GM23248 (cell line): ENCODE results near the gene FHL2. TPM values are rescaled to one million over a fixed set of nuclear protein-coding genes. Genes with fewer than 3 reads are reported as not detected.

Source experiments
- DNase-seq: peaks from one replicate; pipeline ENCODE4 v3.0.0-alpha.2; 2015
- H2AFZ ChIP-seq: fragments of 200-600 bp; sonication (generic); 2 replicates; pipeline ENCODE4 v1.6.1; 2016; ENCODE audit warnings: antibody characterized with exemption
- H3F3A ChIP-seq: fragments of 200-600 bp; sonication (generic); 2 replicates; pipeline ENCODE4 v1.6.1; 2016; ENCODE audit warnings: mild to moderate bottlenecking, antibody characterized with exemption, mixed run types; ENCODE audit not compliant: insufficient read depth
- H3K27ac ChIP-seq: fragments of 200-600 bp; sonication (generic); 2 replicates; pipeline ENCODE4 v1.5.1; 2016; ENCODE audit warnings: mild to moderate bottlenecking
- H3K27me3 ChIP-seq: fragments of 200-600 bp; sonication (generic); replicated peaks from 2 replicates; pipeline ENCODE4 v1.6.1; 2016; ENCODE audit warnings: mild to moderate bottlenecking; ENCODE audit not compliant: insufficient read depth
- H3K36me3 ChIP-seq: fragments of 200-600 bp; sonication (generic); 2 replicates; pipeline ENCODE4 v1.6.1; 2016; ENCODE audit warnings: low read depth, mild to moderate bottlenecking
- H3K4me1 ChIP-seq: fragments of 200-600 bp; sonication (generic); 2 replicates; pipeline ENCODE4 v1.6.1; 2016; ENCODE audit warnings: mild to moderate bottlenecking; ENCODE audit not compliant: insufficient read depth
- H3K4me2 ChIP-seq: fragments of 200-600 bp; sonication (generic); one replicate; pipeline ENCODE4 v1.6.1; 2016; ENCODE audit warnings: mild to moderate bottlenecking; ENCODE audit not compliant: unreplicated experiment
- H3K4me3 ChIP-seq: fragments of 200-600 bp; sonication (generic); 2 replicates; pipeline ENCODE4 v1.5.1; 2016; ENCODE audit warnings: mild to moderate bottlenecking
- H3K79me2 ChIP-seq: fragments of 200-600 bp; sonication (generic); 2 replicates; pipeline ENCODE4 v1.6.1; 2016; ENCODE audit warnings: mild to moderate bottlenecking; ENCODE audit not compliant: insufficient read depth
- H3K9ac ChIP-seq: fragments of 200-600 bp; sonication (generic); 2 replicates; pipeline ENCODE4 v1.6.1; 2016; ENCODE audit warnings: mild to moderate bottlenecking
- H3K9me2 ChIP-seq: fragments of 200-600 bp; sonication (generic); 2 replicates; pipeline ENCODE4 v1.6.1; 2016; ENCODE audit warnings: mixed run types, mild to moderate bottlenecking, moderate library complexity; ENCODE audit not compliant: insufficient read depth
- H3K9me3 ChIP-seq: fragments of 200-600 bp; sonication (generic); one replicate; pipeline ENCODE4 v1.6.1; 2017; ENCODE audit warnings: low read depth
- H4K20me1 ChIP-seq: fragments of 200-600 bp; sonication (generic); 2 replicates; pipeline ENCODE4 v1.6.0; 2016; ENCODE audit not compliant: insufficient read depth
- EZH2 ChIP-seq: fragments of 200-600 bp; sonication (generic); IDR thresholded peaks from 2 replicates; pipeline ENCODE4 v1.6.1; 2018; ENCODE audit warnings: antibody characterized with exemption, mild to moderate bottlenecking; ENCODE audit not compliant: insufficient read depth, poor library complexity, severe bottlenecking
- EZH2phosphoT487 ChIP-seq: fragments of 200-600 bp; sonication (generic); IDR thresholded peaks from 2 replicates; pipeline ENCODE4 v1.6.1; 2018; ENCODE audit warnings: antibody characterized with exemption, moderate library complexity, mild to moderate bottlenecking, low read depth; ENCODE audit not compliant: insufficient read depth
- WGBS, 2 experiments: methylation state at CpG; one replicate each; pipeline ENCODE4 v1.1.6; 2015 to 2017; ENCODE audit warnings: low lambda C conversion rate in 2 of 2, low coverage in 1 of 2; ENCODE audit errors: missing lambda C conversion rate in 2 of 2; 5-methylcytosine and 5-hydroxymethylcytosine counted together
- in situ Hi-C: fragments of 300-500 bp; cut with MboI; formaldehyde crosslinking; loops from 2 replicates; pipeline ENCODE4 v1.15.0; 2020
- polyA plus RNA-seq: library from polyadenylated mRNA; unstranded; fragments of >200 nt; fragmentation: Nextera tagmentation; extraction: Ambion mirVana; gene quantifications from 2 replicates; pipeline ENCODE4 v1.2.1, GENCODE V29; 2016
- total RNA-seq: library from RNA; depleted of rRNA; stranded (reverse); fragments of >200 nt; shearing (Covaris generic); gene quantifications from 2 replicates; pipeline ENCODE4 v1.2.3, GENCODE V29; 2014

The FHL2 gene
- total and polyA plus RNA-seq, 2 experiments from 2014 or later = 404 to 598 TPM

GRCh38 chr2:105432044-105432399, 33.2 kb upstream of the FHL2 start:
- Histone ChIP-seq H3K4me1 (peaks cover 8% of the 10 kb centered on the region; the same call in 1 of the 2 replicates), H3K9ac (no peak overlapping the region), H3K79me2 (no peaks in the 10 kb centered on the region), H3K27me3 (no peaks in the 10 kb centered on the region), H3K4me3 (no peak overlapping the region), H2AFZ (no peak overlapping the region), H3F3A (0 out of 2 replicates have a peak, but pooled peaks cover 4% of the 10 kb centered on the region), H3K27ac (no peak overlapping the region), H3K4me2 (no peak overlapping the region), H4K20me1 (no peaks in the 10 kb centered on the region), H3K9me2 (no peaks in the 10 kb centered on the region), H3K9me3 (no peaks in the 10 kb centered on the region), H3K36me3 (no peaks in the 10 kb centered on the region)
- no peak for DNase-seq
- 3 to 17% methylated on average over 2 of the region's 2 CpGs for WGBS, 2 experiments
- in situ Hi-C loops = no loop called here
- TF ChIP-seq EZH2 (no peak), EZH2phosphoT487 (no peak)

- TF ChIP-seq EZH2 = no peak
- no peak for TF ChIP-seq EZH2phosphoT487
These were observed 32.7 kb upstream of the FHL2 start for GRCh38 chr2:105431367-105432043.

DNA sequence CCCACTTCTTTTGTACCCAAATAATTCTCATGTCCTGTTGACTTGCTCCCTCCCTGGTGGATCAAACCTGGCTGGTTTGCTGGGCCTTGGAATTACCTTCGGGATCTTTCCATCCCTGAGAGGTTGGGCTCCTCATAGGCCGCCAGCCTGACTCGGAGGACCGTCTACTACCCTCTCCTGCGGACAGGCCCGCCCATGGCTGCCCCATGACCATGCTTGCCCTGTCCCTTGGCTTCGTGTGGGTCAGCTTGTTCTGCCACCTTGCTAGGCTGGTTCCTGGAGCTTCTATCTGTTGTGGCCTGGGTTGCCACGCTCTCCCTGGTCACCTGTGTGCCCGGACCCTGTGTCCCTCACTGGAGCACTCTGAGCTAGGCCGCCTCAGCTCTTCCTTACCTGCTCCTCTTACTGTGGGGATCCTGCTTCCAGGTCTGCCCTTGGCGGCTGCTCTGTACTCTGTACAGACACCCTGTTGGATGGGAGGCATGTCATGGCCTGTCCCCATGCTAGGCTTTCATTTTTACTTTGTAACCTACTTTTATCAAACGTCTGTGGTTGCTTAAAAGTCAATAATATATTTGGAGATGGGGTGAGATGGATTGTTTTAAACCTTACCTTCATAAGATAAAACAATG, 29.7 kb upstream of the FHL2 start:
- Histone ChIP-seq H3K36me3 (no peaks in the 10 kb centered on the region), H3K4me1 (peaks cover 8% of the 10 kb centered on the region; the same call in 1 of the 2 replicates), H3K4me2 (no peak overlapping the region), H3K27me3 (no peaks in the 10 kb centered on the region), H3K9me2 (no peaks in the 10 kb centered on the region), H2AFZ (no peak overlapping the region), H3K27ac (no peak overlapping the region), H3F3A (0 out of 2 replicates have a peak, but pooled peaks cover 4% of the 10 kb centered on the region), H3K9me3 (no peaks in the 10 kb centered on the region), H3K9ac (no peak overlapping the region), H3K4me3 (no peak overlapping the region), H3K79me2 (no peaks in the 10 kb centered on the region), H4K20me1 (no peaks in the 10 kb centered on the region)
- in situ Hi-C loops = no loop called here
- DNase-seq = no peak
- 78 to 87% methylated on average over 12 of the region's 12 CpGs for WGBS, 2 experiments
- TF ChIP-seq EZH2phosphoT487 = no peak
- no peak for TF ChIP-seq EZH2

More at GRCh38 chr2:105431367-105432043, 32.7 kb upstream of the FHL2 start:
- no peak overlapping the region for H3K9ac ChIP-seq
- no peak overlapping the region for H3K4me3 ChIP-seq
- no peaks in the 10 kb centered on the region for H3K27me3 ChIP-seq
- H3K79me2 ChIP-seq = no peaks in the 10 kb centered on the region
- in situ Hi-C loops = no loop called here
- no peak overlapping the region for H3K27ac ChIP-seq
- peaks cover 8% of the 10 kb centered on the region; the same call in 1 of the 2 replicates for H3K4me1 ChIP-seq
- peak; percentile 40 for DNase-seq
- H4K20me1 ChIP-seq = no peaks in the 10 kb centered on the region
- no peak overlapping the region for H2AFZ ChIP-seq
- H3K9me3 ChIP-seq = no peaks in the 10 kb centered on the region
- no peak overlapping the region for H3K4me2 ChIP-seq
- no peaks in the 10 kb centered on the region for H3K36me3 ChIP-seq
- H3F3A ChIP-seq = 0 out of 2 replicates have a peak, but pooled peaks cover 4% of the 10 kb centered on the region
- H3K9me2 ChIP-seq = no peaks in the 10 kb centered on the region
- 21 to 27% methylated on average over 4 of the region's 4 CpGs for WGBS, 2 experiments

GRCh38 chr2:105427485-105427884, 28.6 kb upstream of the FHL2 start:
- Histone ChIP-seq H3K79me2 (no peaks in the 10 kb centered on the region), H3K9me2 (no peaks in the 10 kb centered on the region), H2AFZ (no peak overlapping the region), H3K36me3 (no peaks in the 10 kb centered on the region), H3K4me2 (no peak overlapping the region), H3K9me3 (no peaks in the 10 kb centered on the region), H3K27me3 (no peaks in the 10 kb centered on the region), H3K4me3 (no peak overlapping the region), H3F3A (no peaks in the 10 kb centered on the region), H3K9ac (no peak overlapping the region), H4K20me1 (no peaks in the 10 kb centered on the region), H3K4me1 (peaks cover 3% of the 10 kb centered on the region; the same call in 1 of the 2 replicates), H3K27ac (no peak overlapping the region)
- 65 to 72% methylated on average over 4 of the region's 4 CpGs for WGBS, 2 experiments
- TF ChIP-seq EZH2 (no peak), EZH2phosphoT487 (no peak)
- in situ Hi-C loops = no loop called here
- no peak for DNase-seq
